MM.1S (cell line): ENCODE results near the gene ACVR1.

Source experiments
- CTCF ChIP-seq: fragments of 300-600 bp; sonication (generic); IDR thresholded peaks from 2 replicates; pipeline ENCODE4 v1.5.1; 2016; ENCODE audit warnings: antibody characterized with exemption, low read length, mixed read lengths
- EZH2 ChIP-seq: fragments of 300-600 bp; sonication (generic); optimal IDR thresholded peaks from 2 replicates; pipeline ENCODE3; 2017; ENCODE audit warnings: low read depth, mild to moderate bottlenecking, antibody characterized with exemption, low read length, mixed read lengths

- TF ChIP-seq CTCF (no peak), EZH2 (no peak)
Observed at GRCh38 chr2:157699806-157700205, 176.3 kb downstream of the ACVR1 start.
